Hepatocyte (in vitro differentiated cells): ENCODE results near the gene NOD1. TPM values are rescaled to one million over a fixed set of nuclear protein-coding genes. Genes with fewer than 3 reads are reported as not detected.
"Not testable (repeated sequence)": the region's sequence is repeated elsewhere in the genome, so short reads cannot be mapped to it uniquely, and the experiment has no call there.

Experiments
- DNase-seq: peaks from one replicate; pipeline ENCODE4 v3.0.0-alpha.2; 2016; ENCODE audit warnings: low spot score
- H2AFZ ChIP-seq: fragments of 200-600 bp; sonication (generic); 2 replicates; pipeline ENCODE4 v1.6.0; 2016; ENCODE audit warnings: antibody characterized with exemption, mild to moderate bottlenecking
- H3K27ac ChIP-seq: fragments of 200-600 bp; sonication (generic); 2 replicates; pipeline ENCODE4 v1.5.1; 2016; ENCODE audit warnings: mild to moderate bottlenecking
- H3K27me3 ChIP-seq: fragments of 200-600 bp; sonication (generic); 2 replicates; pipeline ENCODE4 v1.6.1; 2016
- H3K36me3 ChIP-seq: fragments of 200-600 bp; sonication (generic); replicated peaks from 2 replicates; pipeline ENCODE4 v1.5.1; 2016; ENCODE audit warnings: low read depth; ENCODE audit not compliant: insufficient read depth
- H3K4me1 ChIP-seq: fragments of 200-600 bp; sonication (generic); 2 replicates; pipeline ENCODE4 v1.5.1; 2016; ENCODE audit warnings: mild to moderate bottlenecking, moderate library complexity; ENCODE audit not compliant: insufficient read depth
- H3K4me2 ChIP-seq: fragments of 200-600 bp; sonication (generic); 2 replicates; pipeline ENCODE4 v1.6.0; 2016
- H3K4me3 ChIP-seq: fragments of 200-600 bp; sonication (generic); 2 replicates; pipeline ENCODE4 v1.5.1; 2016; ENCODE audit warnings: mild to moderate bottlenecking
- H3K79me2 ChIP-seq: fragments of 200-600 bp; sonication (generic); 2 replicates; pipeline ENCODE4 v1.6.0; 2017; ENCODE audit warnings: mild to moderate bottlenecking
- H3K9me2 ChIP-seq: fragments of 200-600 bp; sonication (generic); replicated peaks from 2 replicates; pipeline ENCODE4 v1.6.0; 2017; ENCODE audit warnings: mild to moderate bottlenecking; ENCODE audit not compliant: insufficient read depth
- H3K9me3 ChIP-seq: fragments of 200-600 bp; sonication (generic); 2 replicates; pipeline ENCODE4 v1.5.1; 2016; ENCODE audit warnings: low read depth, mild to moderate bottlenecking
- H4K20me1 ChIP-seq: fragments of 200-600 bp; sonication (generic); 2 replicates; pipeline ENCODE4 v1.6.0; 2016; ENCODE audit warnings: mild to moderate bottlenecking; ENCODE audit not compliant: insufficient read depth, poor library complexity, severe bottlenecking
- EZH2 ChIP-seq: fragments of 200-600 bp; sonication (generic); IDR thresholded peaks from 2 replicates; pipeline ENCODE4 v1.6.1; 2016; ENCODE audit warnings: antibody characterized with exemption, mild to moderate bottlenecking, borderline replicate concordance
- EZH2phosphoT487 ChIP-seq: fragments of 200-600 bp; sonication (generic); IDR thresholded peaks from one replicate; pipeline ENCODE4 v1.6.1; 2018; ENCODE audit warnings: antibody characterized with exemption, mild to moderate bottlenecking, low read depth, moderate library complexity; ENCODE audit not compliant: unreplicated experiment, severe bottlenecking
- WGBS: methylation state at CpG from one replicate; pipeline ENCODE4 v1.1.6; 2016; ENCODE audit warnings: low lambda C conversion rate; ENCODE audit errors: missing lambda C conversion rate; 5-methylcytosine and 5-hydroxymethylcytosine counted together
- polyA plus RNA-seq: library from polyadenylated mRNA; unstranded; fragments of >200 nt; fragmentation: Nextera tagmentation; extraction: Ambion mirVana; gene quantifications from 2 replicates; pipeline ENCODE4 v1.2.1, GENCODE V29; 2016
- total RNA-seq: library from RNA; depleted of rRNA; stranded (reverse); fragments of >200 nt; gene quantifications from 2 replicates; pipeline ENCODE4 v1.2.3, GENCODE V29; 2014
- TF ChIP-seq, protein P1 (sequence below): fragments of 200-600 bp; sonication (generic); IDR thresholded peaks from 2 replicates; pipeline ENCODE4 v1.5.1; 2016; ENCODE audit warnings: antibody characterized with exemption, mild to moderate bottlenecking; ENCODE audit not compliant: poor library complexity

NOD1 gene
- total RNA-seq, result 6.1 and 6.9 TPM in 2 replicates
- 3.0 and 7.5 TPM in 2 replicates for polyA plus RNA-seq

DNA sequence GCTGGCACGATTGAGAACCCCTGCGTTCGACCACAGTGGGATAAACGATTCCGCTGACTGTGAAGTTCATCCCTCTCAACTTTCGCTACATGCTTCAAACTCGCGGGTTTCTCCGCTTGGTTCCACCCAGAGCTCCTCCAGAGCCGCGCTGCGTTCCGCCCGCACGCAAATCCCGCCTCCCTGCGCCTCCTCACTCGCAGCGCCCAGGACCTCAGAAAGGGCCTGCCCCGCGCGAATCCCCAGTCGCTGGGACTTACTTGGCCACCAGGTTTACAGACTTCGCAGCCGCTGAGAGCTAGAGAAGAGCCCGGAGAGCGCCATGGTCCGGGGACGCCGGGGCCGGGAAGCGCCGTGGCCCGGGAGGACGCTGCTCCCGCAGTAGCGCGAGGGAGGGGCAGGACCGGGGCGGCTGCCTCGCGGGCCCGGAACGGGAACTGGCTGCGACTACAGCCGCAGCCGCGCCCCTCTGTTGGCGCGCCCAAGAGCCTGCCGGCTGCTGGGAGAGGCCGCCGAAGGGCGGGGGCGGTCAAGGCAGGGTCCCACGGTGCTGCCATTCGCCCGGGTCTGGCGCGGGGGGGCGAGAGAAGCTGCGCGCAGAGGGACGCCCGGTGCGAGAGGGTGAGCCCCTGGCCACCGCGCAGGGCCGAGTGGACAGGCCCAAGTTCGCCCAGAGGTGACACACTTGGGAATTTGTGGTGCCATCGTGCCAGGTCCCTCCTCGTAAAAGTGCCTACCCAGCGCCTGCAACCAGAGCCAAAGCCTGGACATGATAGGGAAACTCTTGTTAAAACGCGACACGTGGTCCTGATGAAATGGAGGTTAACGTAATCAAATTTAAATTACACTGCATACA is at the start of gene NOD1:
Gene NOD1, minus strand, starts transcription at position 436 of the 853 bp plus-strand sequence. CDS start 21,863 bp downstream, outside the sequence.
- 4% methylated on average over 57 of the region's 77 CpGs for WGBS
- H3K9me3 ChIP-seq, result no peaks in the 10 kb centered on the region
- DNase-seq, result peak; percentile 91
- no peaks in the 10 kb centered on the region for H3K36me3 ChIP-seq
- H3K79me2 ChIP-seq, result peaks cover 4% of the 10 kb centered on the region
- H2AFZ ChIP-seq, result peak within 1 kb of the TSS; percentile 81
- no peaks in the 10 kb centered on the region for H3K27me3 ChIP-seq
- peaks cover 28% of the 10 kb centered on the region for H3K4me1 ChIP-seq
- H4K20me1 ChIP-seq, result no peaks in the 10 kb centered on the region
- H3K4me2 ChIP-seq, result peak within 1 kb of the TSS; percentile 88
- no peaks in the 10 kb centered on the region for H3K9me2 ChIP-seq
- TF ChIP-seq, protein P1, sequence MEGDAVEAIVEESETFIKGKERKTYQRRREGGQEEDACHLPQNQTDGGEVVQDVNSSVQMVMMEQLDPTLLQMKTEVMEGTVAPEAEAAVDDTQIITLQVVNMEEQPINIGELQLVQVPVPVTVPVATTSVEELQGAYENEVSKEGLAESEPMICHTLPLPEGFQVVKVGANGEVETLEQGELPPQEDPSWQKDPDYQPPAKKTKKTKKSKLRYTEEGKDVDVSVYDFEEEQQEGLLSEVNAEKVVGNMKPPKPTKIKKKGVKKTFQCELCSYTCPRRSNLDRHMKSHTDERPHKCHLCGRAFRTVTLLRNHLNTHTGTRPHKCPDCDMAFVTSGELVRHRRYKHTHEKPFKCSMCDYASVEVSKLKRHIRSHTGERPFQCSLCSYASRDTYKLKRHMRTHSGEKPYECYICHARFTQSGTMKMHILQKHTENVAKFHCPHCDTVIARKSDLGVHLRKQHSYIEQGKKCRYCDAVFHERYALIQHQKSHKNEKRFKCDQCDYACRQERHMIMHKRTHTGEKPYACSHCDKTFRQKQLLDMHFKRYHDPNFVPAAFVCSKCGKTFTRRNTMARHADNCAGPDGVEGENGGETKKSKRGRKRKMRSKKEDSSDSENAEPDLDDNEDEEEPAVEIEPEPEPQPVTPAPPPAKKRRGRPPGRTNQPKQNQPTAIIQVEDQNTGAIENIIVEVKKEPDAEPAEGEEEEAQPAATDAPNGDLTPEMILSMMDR, result peak; percentile 20
- TF ChIP-seq EZH2phosphoT487, result no peak
- peak within 1 kb of the TSS; percentile 87 for H3K4me3 ChIP-seq
- peak within 1 kb of the TSS; percentile 97 for H3K27ac ChIP-seq

- H3K36me3 ChIP-seq, H2AFZ ChIP-seq, H3K4me3 ChIP-seq, H3K79me2 ChIP-seq, H3K27me3 ChIP-seq, H3K9me2 ChIP-seq, H3K9me3 ChIP-seq, DNase-seq, H3K27ac ChIP-seq, H4K20me1 ChIP-seq, H3K4me2 ChIP-seq: not testable (repeated sequence)
- H3K4me1 ChIP-seq, result peaks cover 11% of the 10 kb centered on the region
- 80% methylated on average over 1 of the region's 1 CpG for WGBS
These were observed 48.7 kb upstream of the NOD1 start for GRCh38 chr7:30527297-30527696.

DNA sequence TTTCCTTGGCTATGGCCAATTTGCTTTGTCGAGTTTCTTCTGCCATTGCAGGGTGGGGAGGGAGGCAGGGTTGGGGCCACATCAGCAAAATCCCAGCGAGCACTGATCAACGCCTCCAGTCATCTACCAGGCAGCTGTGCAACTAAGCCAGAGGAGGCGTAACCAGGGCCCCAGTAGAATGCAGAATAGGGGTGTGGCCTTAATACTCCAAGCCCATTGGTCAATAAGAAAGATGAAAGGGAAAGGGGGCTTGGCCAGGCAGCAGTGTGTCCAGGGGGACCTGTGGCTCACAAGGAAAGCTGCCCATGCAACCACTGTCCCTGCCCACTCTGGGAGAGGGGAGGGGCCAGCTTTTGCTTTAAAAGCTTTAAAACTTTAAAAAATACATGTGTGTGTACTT is 47.6 kb upstream of the NOD1 start:
- Histone ChIP-seq H3K27me3 (no peaks in the 10 kb centered on the region), H3K4me1 (peaks cover 20% of the 10 kb centered on the region), H3K9me2 (no peaks in the 10 kb centered on the region), H3K27ac (no peak overlapping the region), H3K4me2 (no peak overlapping the region), H3K4me3 (no peak overlapping the region), H4K20me1 (no peaks in the 10 kb centered on the region), H3K9me3 (no peaks in the 10 kb centered on the region), H3K36me3 (no peaks in the 10 kb centered on the region), H2AFZ (no peak overlapping the region), H3K79me2 (no peaks in the 10 kb centered on the region)
- no peak for DNase-seq
- TF ChIP-seq EZH2phosphoT487, result no peak
- TF ChIP-seq, protein P1, result no peak
- no peak for TF ChIP-seq EZH2
- WGBS, result 98% methylated on average over 4 of the region's 4 CpGs

GRCh38 chr7:30525429-30525828 is 46.8 kb upstream of the NOD1 start:
- WGBS, result 84% methylated on average over 5 of the region's 5 CpGs
- no peaks in the 10 kb centered on the region for H3K9me3 ChIP-seq
- H3K4me3 ChIP-seq, result no peak overlapping the region
- no peaks in the 10 kb centered on the region for H3K79me2 ChIP-seq
- H4K20me1 ChIP-seq, result no peaks in the 10 kb centered on the region
- peak; percentile 41 for DNase-seq
- H2AFZ ChIP-seq, result no peak overlapping the region
- no peaks in the 10 kb centered on the region for H3K9me2 ChIP-seq
- peaks cover 28% of the 10 kb centered on the region for H3K4me1 ChIP-seq
- TF ChIP-seq, protein P1, result no peak
- no peak for TF ChIP-seq EZH2
- TF ChIP-seq EZH2phosphoT487, result no peak
- H3K36me3 ChIP-seq, result no peaks in the 10 kb centered on the region
- H3K27ac ChIP-seq, result peak overlapping the region; percentile 55
- no peak overlapping the region for H3K4me2 ChIP-seq
- H3K27me3 ChIP-seq, result no peaks in the 10 kb centered on the region
